OCI-LY1 (cell line): Measurements from ENCODE around the gene CRYGS.

Experiments
- H2AFZ ChIP-seq: fragments of 200-600 bp; sonication (generic), shearing (Covaris generic); 2 replicates; pipeline ENCODE4 v1.6.0; 2014; ENCODE audit warnings: antibody characterized with exemption, mild to moderate bottlenecking, low read length
- H3F3A ChIP-seq: fragments of 200-600 bp; sonication (generic), shearing (Covaris generic); 2 replicates; pipeline ENCODE4 v1.6.0; 2014; ENCODE audit warnings: mild to moderate bottlenecking, antibody characterized with exemption, low read length, moderate library complexity; ENCODE audit not compliant: insufficient read depth
- H3K27ac ChIP-seq: fragments of 200-600 bp; sonication (generic); 2 replicates; pipeline ENCODE4 v1.5.1; 2014; ENCODE audit warnings: low read length, mixed run types, mild to moderate bottlenecking, low read depth; ENCODE audit not compliant: poor library complexity, severe bottlenecking
- H3K27me3 ChIP-seq: fragments of 200-600 bp; sonication (generic); 2 replicates; pipeline ENCODE4 v1.6.0; 2014; ENCODE audit warnings: antibody characterized with exemption, mild to moderate bottlenecking, low read length, moderate library complexity; ENCODE audit not compliant: insufficient read depth
- H3K36me3 ChIP-seq: fragments of 200-600 bp; sonication (generic); 2 replicates; pipeline ENCODE4 v1.6.1; 2014; ENCODE audit warnings: mild to moderate bottlenecking, antibody characterized with exemption, low read length, moderate library complexity, mixed read lengths; ENCODE audit not compliant: insufficient read depth
- H3K4me1 ChIP-seq: fragments of 200-600 bp; sonication (generic); 2 replicates; pipeline ENCODE4 v1.5.1; 2014; ENCODE audit warnings: mild to moderate bottlenecking, low read length, moderate library complexity; ENCODE audit not compliant: insufficient read depth, severe bottlenecking
- H3K4me2 ChIP-seq: fragments of 200-600 bp; sonication (generic), shearing (Covaris generic); 2 replicates; pipeline ENCODE4 v1.6.1; 2014; ENCODE audit warnings: low read length
- H3K4me3 ChIP-seq: fragments of 200-600 bp; sonication (generic); 2 replicates; pipeline ENCODE4 v1.5.1; 2014; ENCODE audit warnings: low read length, low read depth, mild to moderate bottlenecking, mixed read lengths; ENCODE audit not compliant: poor library complexity, severe bottlenecking
- H3K79me2 ChIP-seq: fragments of 200-600 bp; shearing (Covaris generic); 2 replicates; pipeline ENCODE4 v1.6.1; 2016; ENCODE audit warnings: mixed run types, low read length, mixed read lengths; ENCODE audit not compliant: insufficient read depth
- H3K9ac ChIP-seq: fragments of 200-600 bp; sonication (generic), shearing (Covaris generic); 2 replicates; pipeline ENCODE4 v1.6.1; 2014; ENCODE audit warnings: mild to moderate bottlenecking, low read length, mixed read lengths
- H3K9me2 ChIP-seq: fragments of 200-600 bp; sonication (generic), shearing (Covaris generic); 2 replicates; pipeline ENCODE4 v1.6.1; 2014; ENCODE audit warnings: low read depth, mild to moderate bottlenecking, low read length, mixed read lengths
- H3K9me3 ChIP-seq: fragments of 200-600 bp; shearing (Covaris generic); 2 replicates; pipeline ENCODE4 v1.6.1; 2014; ENCODE audit warnings: low read length, mixed read lengths
- H4K20me1 ChIP-seq: fragments of 200-600 bp; sonication (generic), shearing (Covaris generic); 2 replicates; pipeline ENCODE4 v1.6.0; 2016; ENCODE audit warnings: mild to moderate bottlenecking, low read length; ENCODE audit not compliant: insufficient read depth
- CTCF ChIP-seq: fragments of 200-600 bp; sonication (generic), shearing (Covaris generic); IDR thresholded peaks from 2 replicates; pipeline ENCODE4 v1.5.1; 2017; ENCODE audit warnings: mild to moderate bottlenecking, antibody characterized with exemption, low read length, moderate library complexity, mixed read lengths
- EZH2 ChIP-seq: fragments of 200-600 bp; sonication (generic), shearing (Covaris generic); IDR thresholded peaks from 2 replicates; pipeline ENCODE4 v1.8.0; 2017; ENCODE audit warnings: borderline replicate concordance, mixed run types, mild to moderate bottlenecking, antibody characterized with exemption, low read length, moderate library complexity, mixed read lengths

CRYGS gene

DNA sequence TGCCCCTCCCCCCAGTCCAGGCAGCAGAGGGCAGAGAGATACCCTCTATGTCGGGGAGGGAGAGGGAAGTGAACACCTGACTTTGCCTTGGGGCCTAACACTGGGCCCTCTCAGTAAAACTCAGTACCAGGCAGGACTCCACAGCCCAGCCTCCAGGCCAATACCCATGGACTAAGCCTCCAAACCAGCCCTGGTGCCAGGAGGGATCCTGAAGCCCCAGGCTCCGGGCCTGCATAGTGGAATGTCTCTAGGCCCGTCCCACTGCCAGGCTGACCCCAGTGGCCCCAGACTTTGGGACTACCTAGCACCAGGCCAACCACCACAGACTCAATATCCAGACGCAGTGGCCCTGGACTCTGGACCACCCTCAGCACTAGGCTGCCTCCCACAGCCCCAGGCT, 46.6 kb downstream of the CRYGS start:
- Histone ChIP-seq H3K9ac (no peak overlapping the region), H3K27ac (no peak overlapping the region), H3K4me2 (no peak overlapping the region), H3K79me2 (no peaks in the 10 kb centered on the region), H3K4me1 (no peaks in the 10 kb centered on the region), H2AFZ (no peak overlapping the region), H3F3A (no peaks in the 10 kb centered on the region), H4K20me1 (no peaks in the 10 kb centered on the region), H3K9me3 (no peaks in the 10 kb centered on the region), H3K36me3 (no peaks in the 10 kb centered on the region), H3K27me3 (no peaks in the 10 kb centered on the region; the same call in 1 of the 2 replicates), H3K4me3 (no peak overlapping the region), H3K9me2 (no peaks in the 10 kb centered on the region)
- TF ChIP-seq CTCF (no peak), EZH2 (no peak)

- H3K4me2 ChIP-seq, result no peak overlapping the region
Observed at GRCh38 chr3:186496635-186497034, 47.5 kb downstream of the CRYGS start.

DNA sequence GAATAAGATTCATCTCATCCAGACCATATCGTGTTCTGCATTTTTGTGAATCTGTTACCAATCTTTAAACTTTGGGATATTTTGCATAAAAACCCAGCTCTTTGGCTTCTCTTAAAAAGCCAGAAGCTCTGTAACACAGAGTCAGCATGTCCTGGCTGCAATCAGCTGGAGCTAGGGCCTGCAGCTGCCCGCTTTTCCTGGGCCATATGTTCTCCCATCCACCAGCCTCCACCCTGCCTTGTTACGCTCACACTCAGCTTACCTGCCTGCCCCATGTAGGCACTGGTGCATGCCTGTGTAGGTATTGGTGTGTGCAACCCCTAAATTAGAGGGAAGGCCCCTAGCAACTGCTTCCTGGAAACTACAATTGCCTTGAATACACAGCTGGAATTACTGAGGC, 48.2 kb downstream of the CRYGS start:
- H4K20me1 ChIP-seq, result no peaks in the 10 kb centered on the region
- no peaks in the 10 kb centered on the region for H3F3A ChIP-seq
- H3K27me3 ChIP-seq, result no peaks in the 10 kb centered on the region; the same call in 1 of the 2 replicates
- H3K9me3 ChIP-seq, result no peaks in the 10 kb centered on the region
- no peak overlapping the region for H3K27ac ChIP-seq
- H3K4me2 ChIP-seq, result no peak overlapping the region
- H3K4me1 ChIP-seq, result no peaks in the 10 kb centered on the region
- no peak overlapping the region for H3K4me3 ChIP-seq
- H3K36me3 ChIP-seq, result no peaks in the 10 kb centered on the region
- TF ChIP-seq CTCF (no peak), EZH2 (no peak)
- no peak overlapping the region for H2AFZ ChIP-seq
- no peaks in the 10 kb centered on the region for H3K79me2 ChIP-seq
- H3K9me2 ChIP-seq, result no peaks in the 10 kb centered on the region
- H3K9ac ChIP-seq, result no peak overlapping the region

More at GRCh38 chr3:186496635-186497034, 47.5 kb downstream of the CRYGS start:
- Histone ChIP-seq H3K79me2 (no peaks in the 10 kb centered on the region), H3K9me3 (no peaks in the 10 kb centered on the region), H3K4me3 (no peak overlapping the region), H4K20me1 (no peaks in the 10 kb centered on the region), H3K36me3 (no peaks in the 10 kb centered on the region), H3F3A (no peaks in the 10 kb centered on the region), H2AFZ (no peak overlapping the region), H3K27ac (no peak overlapping the region), H3K27me3 (no peaks in the 10 kb centered on the region; the same call in 1 of the 2 replicates), H3K9ac (no peak overlapping the region), H3K9me2 (no peaks in the 10 kb centered on the region), H3K4me1 (no peaks in the 10 kb centered on the region)
- TF ChIP-seq CTCF (no peak), EZH2 (no peak)
